Ishikawa (cell line): ENCODE results near the gene CBX8.

ENCODE experiments used
- CEBPB ChIP-seq: IDR thresholded peaks from 2 replicates; pipeline ENCODE4 v1.6.1; 2012
- CREB1 ChIP-seq: IDR thresholded peaks from 2 replicates; pipeline ENCODE4 v1.6.1; 2012; ENCODE audit warnings: low read depth
- EGR1 ChIP-seq: IDR thresholded peaks from 2 replicates; pipeline ENCODE4 v1.6.1; 2012
- EP300 ChIP-seq: IDR thresholded peaks from 2 replicates; pipeline ENCODE4 v1.6.1; 2012; ENCODE audit warnings: borderline replicate concordance
- FOXM1 ChIP-seq: IDR thresholded peaks from 2 replicates; pipeline ENCODE4 v1.6.1; 2012; ENCODE audit warnings: low read depth, borderline replicate concordance
- NFIC ChIP-seq: IDR thresholded peaks from 2 replicates; pipeline ENCODE4 v1.6.1; 2012
- RAD21 ChIP-seq: IDR thresholded peaks from 2 replicates; pipeline ENCODE4 v1.6.1; 2012; ENCODE audit warnings: low read depth
- REST ChIP-seq: IDR thresholded peaks from 2 replicates; pipeline ENCODE4 v1.6.1; 2012; ENCODE audit warnings: low read depth, mild to moderate bottlenecking
- TAF1 ChIP-seq: IDR thresholded peaks from 2 replicates; pipeline ENCODE4 v1.6.1; 2012; ENCODE audit warnings: low read depth, mild to moderate bottlenecking
- TCF12 ChIP-seq: IDR thresholded peaks from 2 replicates; pipeline ENCODE4 v1.6.1; 2012; ENCODE audit warnings: low read depth
- TEAD4 ChIP-seq: IDR thresholded peaks from 2 replicates; pipeline ENCODE4 v1.6.1; 2012
- YY1 ChIP-seq: IDR thresholded peaks from 2 replicates; pipeline ENCODE4 v1.6.1; 2012; ENCODE audit warnings: low read depth
- ZBTB7A ChIP-seq: IDR thresholded peaks from 2 replicates; pipeline ENCODE4 v1.6.1; 2012; ENCODE audit warnings: low read depth
- TF ChIP-seq, protein P1 (sequence below): IDR thresholded peaks from 2 replicates; pipeline ENCODE4 v1.6.1; 2012
- TF ChIP-seq, protein P2 (sequence below): IDR thresholded peaks from 2 replicates; pipeline ENCODE4 v1.6.1; 2012

The CBX8 gene

GRCh38 chr17:79789943-79790804, 6.7 kb downstream of the CBX8 start:
- TF ChIP-seq ZBTB7A = peak; percentile 89
- no peak for TF ChIP-seq CEBPB
- TF ChIP-seq, protein P1, sequence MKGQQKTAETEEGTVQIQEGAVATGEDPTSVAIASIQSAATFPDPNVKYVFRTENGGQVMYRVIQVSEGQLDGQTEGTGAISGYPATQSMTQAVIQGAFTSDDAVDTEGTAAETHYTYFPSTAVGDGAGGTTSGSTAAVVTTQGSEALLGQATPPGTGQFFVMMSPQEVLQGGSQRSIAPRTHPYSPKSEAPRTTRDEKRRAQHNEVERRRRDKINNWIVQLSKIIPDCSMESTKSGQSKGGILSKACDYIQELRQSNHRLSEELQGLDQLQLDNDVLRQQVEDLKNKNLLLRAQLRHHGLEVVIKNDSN = no peak
- TF ChIP-seq FOXM1 = no peak
- no peak for TF ChIP-seq EGR1
- TF ChIP-seq YY1 = no peak
- no peak for TF ChIP-seq EP300
- TF ChIP-seq, protein P2, sequence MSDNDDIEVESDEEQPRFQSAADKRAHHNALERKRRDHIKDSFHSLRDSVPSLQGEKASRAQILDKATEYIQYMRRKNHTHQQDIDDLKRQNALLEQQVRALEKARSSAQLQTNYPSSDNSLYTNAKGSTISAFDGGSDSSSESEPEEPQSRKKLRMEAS = no peak
- no peak for TF ChIP-seq TCF12
- TF ChIP-seq RAD21 = peak; percentile 68; the same call in 1 of the 2 replicates
- no peak for TF ChIP-seq CREB1

DNA sequence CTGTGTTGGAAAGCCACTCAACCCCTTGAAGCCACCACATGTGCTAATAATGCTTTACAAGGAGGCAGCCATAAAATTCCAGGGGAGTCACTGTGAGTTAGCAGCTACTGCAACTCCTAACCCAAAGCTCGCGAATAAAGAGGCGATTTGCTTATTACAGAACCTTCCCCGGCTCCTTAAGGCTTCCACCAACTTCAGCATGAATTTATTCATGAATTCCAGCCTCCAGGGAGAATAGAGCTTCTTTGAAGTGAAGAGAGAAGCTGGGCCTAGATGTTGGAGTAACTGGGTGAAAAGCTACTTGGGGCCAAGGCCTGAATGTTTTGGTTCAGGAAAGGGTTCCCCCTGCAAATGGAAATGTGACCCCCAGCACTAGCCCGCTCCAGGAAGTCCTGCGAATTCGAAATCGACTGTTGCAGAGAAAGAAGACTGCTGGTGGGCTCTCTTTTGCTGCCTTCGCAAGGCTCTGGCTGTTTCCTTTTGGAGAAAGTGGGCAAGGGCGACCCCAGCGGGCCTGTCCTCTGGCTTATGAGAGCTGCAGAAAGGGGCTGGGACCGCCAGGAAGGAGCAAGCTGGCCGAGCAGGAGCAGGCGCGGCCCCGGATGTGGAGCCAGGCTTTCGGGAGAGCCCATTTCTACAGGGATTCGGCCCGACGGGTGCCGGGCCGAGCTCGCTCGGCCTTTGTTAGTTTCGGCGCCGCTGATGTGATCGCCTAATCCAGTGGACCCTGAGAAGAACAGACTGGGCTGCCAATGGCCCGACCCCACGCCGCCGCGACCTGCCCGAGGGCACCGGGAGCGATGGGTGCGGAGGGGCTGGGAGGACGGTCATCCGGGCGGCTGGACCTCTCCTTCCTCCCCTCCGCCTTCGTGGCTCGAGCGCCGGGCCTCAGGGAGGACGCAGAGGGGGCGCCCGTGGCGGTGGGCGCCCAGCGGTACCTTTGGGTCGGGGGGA, 7.6 kb downstream of the CBX8 start:
- no peak for TF ChIP-seq TEAD4
- no peak for TF ChIP-seq REST
- no peak for TF ChIP-seq RAD21
- no peak for TF ChIP-seq ZBTB7A
- no peak for TF ChIP-seq TAF1
- TF ChIP-seq FOXM1 = no peak
- TF ChIP-seq NFIC = no peak

- TF ChIP-seq TEAD4 (no peak), ZBTB7A (no peak), RAD21 (no peak), CREB1 (no peak), FOXM1 (no peak), YY1 (no peak), REST (no peak)
- TF ChIP-seq, protein P2 = no peak
- TF ChIP-seq, protein P1 = no peak
These were observed 8.4 kb downstream of the CBX8 start for GRCh38 chr17:79788455-79788854.

- no peak for TF ChIP-seq CEBPB
- no peak for TF ChIP-seq NFIC
- TF ChIP-seq ZBTB7A = no peak
- TF ChIP-seq RAD21 = no peak
- no peak for TF ChIP-seq REST
- TF ChIP-seq, protein P2 = no peak
- TF ChIP-seq EP300 = no peak
- TF ChIP-seq YY1 = no peak
- TF ChIP-seq FOXM1 = no peak
- TF ChIP-seq TCF12 = no peak
- no peak for TF ChIP-seq CREB1
- no peak for TF ChIP-seq TEAD4
- TF ChIP-seq TAF1 = no peak
- TF ChIP-seq EGR1 = no peak
- TF ChIP-seq, protein P1 = no peak
These were observed 9.8 kb downstream of the CBX8 start for GRCh38 chr17:79786930-79787643.
